Transverse colon (tissue), 4 donors: ENCODE results near the gene EXTL1. TPM values are rescaled to one million over a fixed set of nuclear protein-coding genes. Genes with fewer than 3 reads are reported as not detected.
"Not testable (repeated sequence)": the region's sequence is repeated elsewhere in the genome, so short reads cannot be mapped to it uniquely, and the experiment has no call there.

ENCODE experiments used
- DNase-seq: peaks from one replicate; pipeline ENCODE4 v3.0.0-alpha.2; 2019
- H3K27ac ChIP-seq, 4 donors: fragments of 200-600 bp; sonication (generic); 2 replicates each; pipeline ENCODE4 v1.5.1; 2016 to 2018; ENCODE audit warnings: inconsistent platforms in 4 of 4
- H3K27me3 ChIP-seq: fragments of 200-600 bp; sonication (generic); 2 replicates; pipeline ENCODE4 v1.5.1; 2017; ENCODE audit warnings: inconsistent platforms
- H3K36me3 ChIP-seq, 4 donors: fragments of 200-600 bp; sonication (generic); 2 replicates each; pipeline ENCODE4 v1.5.1; 2017 to 2019; ENCODE audit warnings: inconsistent platforms in 4 of 4
- H3K4me1 ChIP-seq, 4 donors: fragments of 200-600 bp; sonication (generic); 2 replicates each; pipeline ENCODE4 v1.5.1; 2017 to 2020; ENCODE audit warnings: inconsistent platforms in 4 of 4
- H3K4me3 ChIP-seq, 4 donors: fragments of 200-600 bp; sonication (generic); 1 replicate in 1 of 4; 2 replicates in 3 of 4; pipeline versions ENCODE4 v1.5.1 to v1.6.1; 2017 to 2019; ENCODE audit warnings: inconsistent platforms in 4 of 4
- H3K9me3 ChIP-seq, 2 donors: fragments of 200-600 bp; sonication (generic); 2 replicates each; pipeline ENCODE4 v1.5.1; 2017 to 2019; ENCODE audit warnings: inconsistent platforms in 2 of 2
- EP300 ChIP-seq: sonication (generic); formaldehyde crosslinking; IDR thresholded peaks from one replicate; pipeline ENCODE4 v1.6.1; 2017; ENCODE audit warnings: antibody characterized with exemption, low read depth
- POLR2A ChIP-seq: fragments of 450-650 bp; IDR thresholded peaks from one replicate; pipeline ENCODE4 v1.6.1; 2016; ENCODE audit warnings: antibody characterized with exemption, mild to moderate bottlenecking, moderate library complexity
- POLR2AphosphoS5 ChIP-seq, 3 donors: sonication (generic); formaldehyde crosslinking; IDR thresholded peaks; one replicate each; pipeline ENCODE4 v1.6.1; 2016; ENCODE audit warnings: antibody characterized with exemption in 3 of 3
- WGBS, 2 donors: methylation state at CpG; one replicate each; pipeline ENCODE4 v1.1.5; 2018; ENCODE audit warnings: low coverage in 1 of 2; 5-methylcytosine and 5-hydroxymethylcytosine counted together
- in situ Hi-C, 4 donors: fragments of 200-750 bp; cut with MboI; loops; one replicate each; pipeline versions ENCODE4 v1.15.0 to v1.15.1; 2017; ENCODE audit warnings: low sequenced_read_pairs in 3 of 4, low pct_ligation_motif_present in 1 of 4, low pct_unique_long_range_greater_than_20kb in 1 of 4
- intact Hi-C: fragments of 100-400 bp; cut with DNase I; formaldehyde crosslinking; loops from one replicate; pipeline ENCODE4 v1.15.1; 2023; ENCODE audit warnings: low total_unique reads
- total RNA-seq, 4 donors: library from RNA; depleted of rRNA; stranded (reverse); fragments of >200 nt; gene quantifications; one replicate each; pipeline ENCODE4 v1.1.0, GENCODE V29; 2016
- TF ChIP-seq, protein P1 (sequence below), 5 experiments: fragments of 200-600 bp in 3 of 5; fragments of 450-650 bp in 2 of 5; sonication (generic) in 3 of 5; IDR thresholded peaks; 1 replicate in 2 of 5; 2 replicates in 3 of 5; pipeline ENCODE4 v1.5.1; 2016 to 2017; ENCODE audit warnings: antibody characterized with exemption in 5 of 5, inconsistent platforms in 3 of 5, mild to moderate bottlenecking in 2 of 5, moderate library complexity in 1 of 5

The EXTL1 gene
- total RNA-seq, 4 donors from 2014 or later = 0.16 to 0.41 TPM; not detected in 2

- Histone ChIP-seq H3K27ac (no peak overlapping the region), H3K4me1 (peaks cover 0 to 7% (median 0%) of the 10 kb centered on the region in 4 donors), H3K4me3 (no peak overlapping the region), H3K36me3 (peaks cover 0 to 49% (median 17%) of the 10 kb centered on the region in 4 donors), H3K9me3 (no peaks in the 10 kb centered on the region), H3K27me3 (no peaks in the 10 kb centered on the region)
- no peak for TF ChIP-seq EP300
- no peak for TF ChIP-seq POLR2AphosphoS5 (IDR thresholded peaks at IDR 0.05)
- TF ChIP-seq POLR2A = no peak
- TF ChIP-seq, protein P1, sequence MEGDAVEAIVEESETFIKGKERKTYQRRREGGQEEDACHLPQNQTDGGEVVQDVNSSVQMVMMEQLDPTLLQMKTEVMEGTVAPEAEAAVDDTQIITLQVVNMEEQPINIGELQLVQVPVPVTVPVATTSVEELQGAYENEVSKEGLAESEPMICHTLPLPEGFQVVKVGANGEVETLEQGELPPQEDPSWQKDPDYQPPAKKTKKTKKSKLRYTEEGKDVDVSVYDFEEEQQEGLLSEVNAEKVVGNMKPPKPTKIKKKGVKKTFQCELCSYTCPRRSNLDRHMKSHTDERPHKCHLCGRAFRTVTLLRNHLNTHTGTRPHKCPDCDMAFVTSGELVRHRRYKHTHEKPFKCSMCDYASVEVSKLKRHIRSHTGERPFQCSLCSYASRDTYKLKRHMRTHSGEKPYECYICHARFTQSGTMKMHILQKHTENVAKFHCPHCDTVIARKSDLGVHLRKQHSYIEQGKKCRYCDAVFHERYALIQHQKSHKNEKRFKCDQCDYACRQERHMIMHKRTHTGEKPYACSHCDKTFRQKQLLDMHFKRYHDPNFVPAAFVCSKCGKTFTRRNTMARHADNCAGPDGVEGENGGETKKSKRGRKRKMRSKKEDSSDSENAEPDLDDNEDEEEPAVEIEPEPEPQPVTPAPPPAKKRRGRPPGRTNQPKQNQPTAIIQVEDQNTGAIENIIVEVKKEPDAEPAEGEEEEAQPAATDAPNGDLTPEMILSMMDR (IDR thresholded peaks at IDR 0.05) = no peak
- DNase-seq = no peak
- intact Hi-C loops (no loop called here), in situ Hi-C loops (no loop called here)
- 93 to 100% methylated on average over 1 to 5 of the region's 5 CpGs for WGBS, 2 donors
These were observed 43.8 kb upstream of the EXTL1 start for GRCh38 chr1:25977801-25978200.

DNA sequence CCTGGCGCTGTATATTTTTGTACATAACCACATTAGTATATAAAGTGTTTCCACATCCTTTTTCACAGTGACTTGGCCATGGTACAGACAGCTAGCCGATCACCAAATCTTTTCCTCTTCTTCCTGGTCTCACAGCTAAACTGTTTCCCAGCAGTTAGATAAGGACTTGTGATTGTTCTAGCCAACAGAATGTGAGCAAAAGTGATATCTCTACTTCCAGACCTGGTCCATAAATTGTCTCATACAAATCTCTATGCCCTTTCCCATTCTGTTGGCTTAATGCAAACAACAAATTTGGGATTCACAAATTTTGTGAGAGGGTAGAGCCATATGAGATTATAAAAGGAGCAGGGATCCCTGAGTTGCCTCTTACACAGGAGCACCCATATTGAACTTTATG, 43.2 kb upstream of the EXTL1 start:
- Histone ChIP-seq H3K27me3 (no peaks in the 10 kb centered on the region), H3K27ac (no peak overlapping the region), H3K36me3 (peaks cover 0 to 54% (median 19%) of the 10 kb centered on the region in 4 donors), H3K4me1 (peaks cover 0 to 7% (median 0%) of the 10 kb centered on the region in 4 donors), H3K4me3 (no peak overlapping the region), H3K9me3 (no peaks in the 10 kb centered on the region)
- in situ Hi-C loops (no loop called here), intact Hi-C loops (no loop called here)
- DNase-seq = no peak
- TF ChIP-seq, protein P1 (IDR thresholded peaks at IDR 0.05) = no peak
- no peak for TF ChIP-seq POLR2A
- TF ChIP-seq POLR2AphosphoS5 (IDR thresholded peaks at IDR 0.05) = no peak
- TF ChIP-seq EP300 = no peak
- 68 to 85% methylated on average over 2 of the region's 2 CpGs for WGBS, 2 donors

DNA sequence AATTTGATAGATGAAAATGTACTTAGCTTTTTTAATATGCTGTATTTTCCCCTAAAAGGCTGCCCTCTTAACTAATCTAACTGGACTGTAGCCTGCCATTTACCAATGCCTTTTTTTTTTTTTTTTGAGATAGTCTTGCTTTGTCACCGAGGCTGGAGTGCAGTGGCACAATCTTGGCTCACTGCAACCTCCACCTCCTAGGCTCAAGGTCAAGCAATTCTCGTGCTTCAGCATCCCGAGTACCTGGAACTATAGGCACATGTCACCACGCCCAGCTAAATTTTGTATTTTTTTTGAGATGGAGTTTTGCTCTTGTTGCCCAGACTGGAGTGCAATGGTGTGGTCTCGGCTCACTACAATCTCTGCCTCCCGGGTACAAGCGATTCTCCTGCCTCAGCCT, 42.4 kb upstream of the EXTL1 start:
- peaks cover 0 to 52% (median 21%) of the 10 kb centered on the region in 4 donors for H3K36me3 ChIP-seq
- WGBS, 2 donors = 83 to 90% methylated on average over 2 to 7 of the region's 7 CpGs

DNA sequence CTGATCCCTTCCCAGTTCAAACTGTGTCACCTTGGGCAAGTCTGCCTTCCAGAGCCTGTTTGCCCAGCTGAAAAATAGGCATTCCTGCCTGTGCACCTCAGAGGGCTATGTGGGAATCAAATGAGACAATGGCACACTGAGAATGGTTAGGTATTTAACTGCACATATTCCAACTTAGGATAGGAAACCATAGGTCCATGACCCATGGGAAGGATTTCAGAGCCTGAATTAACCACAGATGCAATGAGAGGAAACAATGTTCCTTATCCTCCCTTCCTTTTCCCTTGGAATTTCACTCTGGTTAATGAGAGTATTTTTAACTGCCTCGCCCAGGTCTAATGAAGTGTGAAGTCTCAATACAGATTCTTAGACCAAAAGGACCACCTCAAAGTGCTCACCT, 36.4 kb upstream of the EXTL1 start:
- 80 to 96% methylated on average over 1 of the region's 1 CpG for WGBS, 2 donors
- Histone ChIP-seq H3K27me3 (no peaks in the 10 kb centered on the region), H3K4me3 (no peak overlapping the region), H3K9me3 (no peaks in the 10 kb centered on the region), H3K4me1 (no peaks in the 10 kb centered on the region), H3K36me3 (peaks cover 0 to 53% (median 19%) of the 10 kb centered on the region in 4 donors), H3K27ac (no peak overlapping the region)
- TF ChIP-seq EP300 (no peak), POLR2AphosphoS5 (IDR thresholded peaks at IDR 0.05) (no peak), POLR2A (no peak)
- TF ChIP-seq, protein P1 (IDR thresholded peaks at IDR 0.05) = no peak
- in situ Hi-C loops = no loop called here
- intact Hi-C loops = no loop called here
- DNase-seq = no peak

More for the DNA sequence above, 42.4 kb upstream of the EXTL1 start:
- H3K27me3 ChIP-seq = no peaks in the 10 kb centered on the region
- no peak overlapping the region for H3K4me3 ChIP-seq
- DNase-seq = no peak
- no peaks in the 10 kb centered on the region for H3K9me3 ChIP-seq
- H3K27ac ChIP-seq = no peak overlapping the region
- in situ Hi-C loops = no loop called here
- TF ChIP-seq POLR2A (no peak), EP300 (no peak)
- intact Hi-C loops = no loop called here
- H3K4me1 ChIP-seq = peaks cover 0 to 3% (median 0%) of the 10 kb centered on the region in 4 donors

DNA sequence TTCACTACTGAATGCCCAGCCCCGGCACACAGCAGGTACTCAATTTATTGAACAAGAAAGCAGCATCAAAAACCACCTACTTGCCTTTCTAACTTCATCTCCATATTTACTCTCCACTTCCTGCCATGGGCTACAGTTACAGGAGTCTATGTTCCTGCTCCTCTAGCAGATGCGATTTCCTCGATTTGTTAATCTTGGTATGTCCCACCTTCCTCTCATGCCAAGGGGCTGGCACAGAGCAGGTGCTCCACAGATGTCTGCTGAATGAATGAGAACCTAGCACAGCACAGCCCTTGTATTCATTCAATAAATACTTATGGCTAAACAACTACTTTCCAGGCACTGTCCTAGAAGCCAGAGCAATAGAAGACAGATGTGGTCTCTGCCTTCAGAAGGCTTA, 35.9 kb upstream of the EXTL1 start:
- intact Hi-C loops (no loop called here), in situ Hi-C loops (no loop called here)
- Histone ChIP-seq H3K36me3 (peaks cover 0 to 52% (median 18%) of the 10 kb centered on the region in 4 donors), H3K4me1 (no peaks in the 10 kb centered on the region), H3K4me3 (no peak overlapping the region), H3K9me3 (no peaks in the 10 kb centered on the region), H3K27ac (no peak overlapping the region), H3K27me3 (no peaks in the 10 kb centered on the region)
- no peak for TF ChIP-seq POLR2A
- TF ChIP-seq, protein P1 (IDR thresholded peaks at IDR 0.05) = no peak
- no peak for TF ChIP-seq EP300
- TF ChIP-seq POLR2AphosphoS5 (IDR thresholded peaks at IDR 0.05) = no peak
- WGBS, 2 donors = 96 to 100% methylated on average over 1 to 3 of the region's 3 CpGs
- DNase-seq = no peak

- H3K27me3 ChIP-seq, H3K9me3 ChIP-seq, DNase-seq, H3K4me1 ChIP-seq, H3K27ac ChIP-seq, H3K4me3 ChIP-seq, intact Hi-C loops, in situ Hi-C loops: not testable (repeated sequence)
- 98 to 100% methylated on average over 4 to 10 of the region's 10 CpGs for WGBS, 2 donors
- peaks cover 0 to 43% (median 15%) of the 10 kb centered on the region in 4 donors for H3K36me3 ChIP-seq
These were observed 34.8 kb upstream of the EXTL1 start for GRCh38 chr1:25986773-25987172.
